NCI-H2196 (cell line): ENCODE measurements around the gene NBDY.
"Not testable (repeated sequence)": the region's sequence is repeated elsewhere in the genome, so short reads cannot be mapped to it uniquely, and the experiment has no call there.

Experiments
- DNase-seq: peaks from one replicate; lab custom pipeline; 2025; ENCODE audit not compliant: unreplicated experiment; lab: John Stamatoyannopoulos, UW

The NBDY gene

GRCh38 chrX:56800307-56800706 is 71.3 kb downstream of the NBDY start:
- DNase-seq = no peak

GRCh38 chrX:56800801-56801200 is 71.8 kb downstream of the NBDY start:
- no peak for DNase-seq

DNA sequence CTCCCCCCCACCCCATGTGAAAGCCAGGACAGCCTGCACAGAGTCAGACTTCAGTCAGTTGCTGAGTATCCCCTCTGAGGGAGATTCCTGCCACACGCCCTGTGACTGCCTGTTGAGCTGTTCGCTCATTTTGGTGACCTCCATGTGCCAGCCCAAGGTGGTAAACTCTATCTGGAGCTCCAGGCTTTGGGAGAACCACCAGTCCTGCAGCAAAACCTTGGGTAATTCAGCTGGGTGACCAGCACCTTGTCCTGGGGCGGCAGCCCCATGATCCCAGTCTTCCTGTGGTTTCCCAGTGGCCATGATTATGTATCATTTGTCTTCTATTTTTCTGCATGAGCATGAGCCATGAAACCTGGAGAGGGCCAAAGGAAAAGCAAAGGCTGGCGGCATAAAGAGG is 73.4 kb downstream of the NBDY start:
- DNase-seq = no peak

GRCh38 chrX:56802921-56803849 is 74.1 kb downstream of the NBDY start:
- DNase-seq = no peak

GRCh38 chrX:56803850-56804681 is 75.0 kb downstream of the NBDY start:
- DNase-seq = no peak

- DNase-seq = no peak
Observed at GRCh38 chrX:56804867-56805266, 75.8 kb downstream of the NBDY start.

DNA sequence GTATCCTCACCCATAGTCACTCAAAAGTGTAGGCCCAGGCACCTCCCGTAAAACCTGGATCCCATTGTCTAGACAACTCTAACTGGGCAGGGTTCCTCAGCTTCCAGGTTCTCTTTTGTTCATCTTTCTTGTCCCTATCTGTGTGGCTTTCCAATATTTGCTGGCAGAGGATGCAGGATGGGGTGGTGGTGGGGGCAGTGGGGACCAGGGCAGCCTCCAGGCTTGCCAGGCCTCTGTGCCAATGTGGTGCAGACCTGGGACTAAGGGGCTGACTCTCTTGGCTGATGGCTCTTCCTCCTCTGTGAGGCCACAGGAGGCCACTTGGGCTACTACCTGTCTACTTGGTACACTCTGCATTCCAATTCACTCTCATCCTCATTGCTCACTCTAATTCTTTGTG is 76.4 kb downstream of the NBDY start:
- DNase-seq = no peak

DNA sequence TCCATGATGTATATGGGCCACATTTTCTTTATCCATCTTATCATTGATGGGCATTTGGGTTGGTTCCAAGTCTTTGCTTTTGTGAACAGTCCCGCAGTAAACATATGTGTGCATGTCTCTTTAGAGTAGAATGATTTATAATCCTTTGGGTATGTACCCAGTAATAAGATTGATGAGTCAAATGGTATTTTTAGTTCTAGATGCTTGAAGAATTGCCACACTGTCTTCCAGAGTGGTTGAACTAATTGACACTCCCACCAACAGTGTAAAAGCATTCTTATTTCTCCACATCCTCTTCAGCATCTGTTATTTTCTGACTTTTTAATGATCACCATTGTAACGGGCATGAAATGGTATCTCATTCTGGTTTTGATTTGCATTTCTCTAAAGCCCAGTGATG is 77.1 kb downstream of the NBDY start:
- DNase-seq = not testable (repeated sequence)

DNA sequence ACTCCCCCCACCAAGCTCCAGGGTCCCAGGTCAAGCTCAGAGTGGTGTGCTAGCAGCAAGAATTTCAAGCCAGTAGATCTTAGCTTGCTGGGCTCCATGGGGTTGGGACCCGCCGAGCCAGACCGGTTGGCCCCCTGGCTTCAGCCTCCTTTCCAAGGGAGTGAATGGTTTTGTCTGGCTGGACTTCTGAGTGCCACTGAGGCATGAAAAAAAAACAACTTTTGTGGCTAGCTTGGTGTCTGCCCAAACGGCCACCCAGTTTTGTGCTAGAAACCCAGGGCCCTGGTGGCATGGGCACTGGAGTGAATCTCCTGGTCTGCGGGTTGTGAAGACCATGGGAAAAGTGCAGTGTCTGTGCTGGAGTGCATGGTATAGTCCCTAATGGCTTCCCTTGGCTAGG is 82.6 kb downstream of the NBDY start:
- DNase-seq = no peak

GRCh38 chrX:56812515-56813105 is 83.6 kb downstream of the NBDY start:
- DNase-seq = no peak

- no peak for DNase-seq
Observed at GRCh38 chrX:56813318-56813837, 84.3 kb downstream of the NBDY start.

GRCh38 chrX:56817179-56817578 is 88.1 kb downstream of the NBDY start:
- DNase-seq = no peak

DNA sequence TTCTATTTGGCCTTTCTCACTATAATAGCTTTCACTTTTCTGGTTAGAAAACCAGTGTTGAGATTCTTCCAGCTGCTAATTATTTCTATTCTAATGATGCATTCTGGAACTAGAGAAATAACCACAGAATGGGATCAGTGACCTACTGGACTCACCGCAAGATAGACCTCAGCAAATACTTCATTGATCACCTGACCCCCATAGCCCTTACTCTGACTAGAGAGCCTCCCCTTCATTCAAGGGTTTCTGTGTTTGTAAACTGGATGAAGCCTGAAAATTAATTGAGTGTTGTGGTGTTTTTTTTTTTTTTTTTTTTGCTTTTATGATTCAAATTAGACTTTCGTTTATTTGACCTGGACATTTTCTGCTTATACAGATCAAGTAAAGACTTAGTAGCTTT is 97.0 kb downstream of the NBDY start:
- no peak for DNase-seq

DNA sequence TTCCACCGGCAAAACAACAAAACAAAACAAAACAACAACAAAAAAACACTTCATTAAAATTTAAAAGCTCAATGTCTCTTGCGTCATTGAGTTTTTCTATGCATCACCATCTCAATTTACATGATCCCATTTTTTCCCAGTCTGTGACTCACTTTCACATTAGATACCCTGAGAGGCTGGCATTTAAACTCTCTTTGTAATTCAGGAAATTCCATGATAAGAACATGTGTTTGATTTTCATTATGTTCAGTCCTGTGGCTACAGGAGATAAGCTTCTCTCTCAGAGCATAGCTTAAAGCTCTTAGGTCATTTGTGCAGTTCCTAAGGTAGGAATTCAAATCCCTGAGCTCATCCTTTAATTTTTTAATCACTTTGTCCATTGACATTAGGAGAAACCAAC is 104.6 kb downstream of the NBDY start:
- DNase-seq = no peak

DNA sequence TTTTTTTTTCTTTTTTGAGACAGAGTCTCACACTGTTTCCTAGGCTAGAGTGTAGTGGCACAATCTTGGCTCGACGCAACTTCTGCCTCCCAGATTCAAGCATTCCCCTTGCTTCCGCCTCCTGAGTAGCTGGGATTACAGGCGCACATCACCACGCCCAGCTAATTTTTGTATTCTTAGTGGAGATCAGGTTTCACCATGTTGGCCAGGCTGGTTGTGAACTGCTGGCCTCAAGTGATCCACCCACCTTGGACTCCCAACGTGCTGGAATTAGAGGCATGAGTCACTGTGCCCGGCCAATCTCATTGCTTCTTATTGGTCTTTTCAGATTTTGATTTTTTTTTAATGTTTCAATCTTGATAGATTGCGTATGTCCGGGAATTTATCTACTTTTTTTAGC is 124.4 kb downstream of the NBDY start:
- DNase-seq = no peak

- no peak for DNase-seq
Observed at GRCh38 chrX:56857042-56857441, 128.0 kb downstream of the NBDY start.

- DNase-seq = no peak
Observed at GRCh38 chrX:56860888-56861287, 131.8 kb downstream of the NBDY start.
